Amniotic epithelial cell (primary cell): ENCODE results near the gene RBFOX2.
A peak's percentile ranks its signal among the peaks of the same experiment; 100 is the strongest.
"Not testable (repeated sequence)": the region's sequence is repeated elsewhere in the genome, so short reads cannot be mapped to it uniquely, and the experiment has no call there.

Source experiments
- DNase-seq: peaks from one replicate; pipeline ENCODE4 v3.0.0-alpha.2; 2010; ENCODE audit warnings: low read depth

Gene RBFOX2

DNA sequence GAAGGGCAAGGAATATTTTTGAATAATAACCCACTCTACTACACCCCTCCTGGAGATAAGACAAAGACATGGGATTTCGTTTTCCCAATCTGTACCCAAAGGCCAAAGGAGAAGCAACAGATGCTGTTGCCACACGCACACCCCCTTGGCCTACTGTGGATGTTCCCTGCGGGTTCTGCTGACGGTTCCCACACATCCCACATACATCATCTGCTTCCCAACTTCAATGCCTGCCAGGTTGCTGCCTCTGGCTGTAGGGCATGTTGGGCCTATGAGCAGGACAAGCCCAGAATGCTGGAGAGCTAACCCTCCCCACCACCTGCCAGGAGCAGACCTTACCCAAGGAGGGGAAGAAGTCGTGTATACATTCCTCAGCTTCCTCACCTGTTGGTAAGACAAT, 13.6 kb upstream of the RBFOX2 start:
- DNase-seq = no peak

DNA sequence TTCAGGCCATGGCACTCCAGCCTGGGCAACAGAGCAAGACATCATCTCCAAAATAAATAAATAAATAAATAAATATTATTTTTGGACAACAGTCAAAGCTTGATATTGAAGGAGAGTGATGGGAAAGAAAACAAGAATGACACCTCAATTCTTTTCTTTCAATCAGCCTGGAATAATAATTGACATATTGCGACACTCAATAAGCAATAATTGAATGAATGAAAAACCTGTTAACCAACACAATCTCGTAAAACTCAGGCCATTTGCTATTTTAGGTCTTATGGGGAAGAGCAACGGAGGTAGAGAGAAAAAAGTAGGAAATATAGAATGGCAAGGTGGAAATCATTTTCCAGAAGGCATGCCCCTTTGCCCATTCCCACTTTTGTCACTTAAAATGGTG, 10.5 kb upstream of the RBFOX2 start:
- DNase-seq = no peak

GRCh38 chr22:36037102-36037758, 8.6 kb upstream of the RBFOX2 start:
- no peak for DNase-seq

DNA sequence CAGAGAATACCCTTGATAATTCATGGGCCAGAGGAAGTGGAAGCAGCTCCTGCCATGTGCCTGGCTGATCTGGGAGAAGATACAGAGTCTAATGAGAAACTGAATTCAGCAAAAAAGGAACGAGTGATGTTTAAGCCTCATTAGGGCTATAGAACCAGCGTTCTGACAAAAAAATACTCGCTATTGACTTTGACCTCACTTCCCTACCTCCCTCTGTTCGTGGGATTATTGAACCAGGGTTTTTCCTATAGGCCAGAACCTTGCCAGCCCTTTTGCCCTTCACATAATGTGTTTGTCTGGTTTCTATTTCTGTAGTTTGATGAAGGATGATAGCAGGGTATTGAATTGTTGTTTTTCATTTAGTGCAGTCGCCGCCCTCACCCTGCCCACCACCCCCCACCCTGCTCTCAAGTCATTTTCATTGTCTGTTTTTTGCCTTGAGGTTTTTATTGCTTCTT, 7.6 kb upstream of the RBFOX2 start:
- DNase-seq = no peak

DNA sequence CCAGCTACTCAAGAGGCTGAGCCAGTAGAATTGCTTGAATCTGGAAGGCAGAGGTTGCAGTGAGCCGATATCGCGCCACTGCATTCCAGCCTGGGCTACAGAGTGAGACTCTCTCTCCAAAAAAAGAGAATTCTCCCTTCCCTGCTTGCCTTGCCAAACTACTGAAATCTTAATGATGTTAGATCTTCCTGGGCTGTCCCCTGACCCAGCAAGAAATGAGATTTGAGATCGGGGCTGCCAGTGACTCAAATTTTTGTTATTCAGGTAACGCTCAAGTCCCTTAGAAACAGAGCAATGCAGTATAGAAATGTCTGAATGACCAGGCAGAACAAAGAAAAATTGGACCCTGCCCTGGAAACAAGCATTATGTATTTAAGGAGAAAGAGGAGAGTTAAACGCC, 4.0 kb upstream of the RBFOX2 start:
- no peak for DNase-seq

GRCh38 chr22:36029406-36029755, 757 bp upstream of the RBFOX2 start:
- peak; percentile 50 for DNase-seq

GRCh38 chr22:36027935-36028645, 534 bp downstream of the RBFOX2 start:
- no peak for DNase-seq

DNA sequence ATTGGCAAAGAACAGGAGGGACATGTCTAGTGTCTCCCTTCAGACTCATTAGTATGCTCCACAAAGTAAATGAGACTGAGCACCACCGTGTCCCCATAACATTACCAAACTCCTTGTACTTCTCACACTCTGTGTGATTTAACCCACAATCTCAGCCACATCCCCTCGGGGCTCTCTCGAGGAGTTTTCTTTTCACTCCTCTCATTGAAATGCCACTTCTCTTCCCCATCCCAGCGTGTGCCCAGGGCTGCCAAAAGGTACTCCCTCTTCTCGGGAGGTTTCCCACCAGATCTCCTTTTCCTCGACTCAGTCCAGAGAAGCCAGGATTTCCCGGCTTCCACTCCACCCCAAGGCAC, 1.1 kb downstream of the RBFOX2 start:
- DNase-seq = no peak

- peak; percentile 43 for DNase-seq
Measured at GRCh38 chr22:36026741-36027140, 1.9 kb downstream of the RBFOX2 start.

GRCh38 chr22:36022697-36023096, 5.9 kb downstream of the RBFOX2 start:
- DNase-seq = no peak

- peak; percentile 84 for DNase-seq
Measured at GRCh38 chr22:36022162-36022561, 6.5 kb downstream of the RBFOX2 start.

GRCh38 chr22:36021606-36022153, 6.9 kb downstream of the RBFOX2 start:
- no peak for DNase-seq

DNA sequence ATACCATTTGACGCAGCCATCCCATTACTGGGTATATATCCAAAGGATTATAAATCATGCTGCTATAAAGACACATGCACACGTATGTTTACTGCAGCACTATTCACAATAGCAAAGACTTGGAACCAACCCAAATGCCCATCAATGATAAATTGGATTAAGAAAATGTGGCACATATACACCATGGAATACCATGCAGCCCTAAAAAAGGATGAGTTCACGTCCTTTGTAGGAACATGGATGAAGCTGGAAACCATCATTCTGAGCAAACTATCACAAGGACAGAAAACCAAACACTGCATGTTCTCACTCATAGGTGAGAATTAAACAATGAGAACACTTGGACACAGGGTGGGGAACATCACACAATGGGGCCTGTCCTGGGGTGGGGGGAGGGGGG, 7.8 kb downstream of the RBFOX2 start:
- DNase-seq = not testable (repeated sequence)

GRCh38 chr22:36017651-36018091, 11.0 kb downstream of the RBFOX2 start:
- DNase-seq = no peak

- DNase-seq = no peak
Measured at GRCh38 chr22:36016684-36017083, 11.9 kb downstream of the RBFOX2 start.

DNA sequence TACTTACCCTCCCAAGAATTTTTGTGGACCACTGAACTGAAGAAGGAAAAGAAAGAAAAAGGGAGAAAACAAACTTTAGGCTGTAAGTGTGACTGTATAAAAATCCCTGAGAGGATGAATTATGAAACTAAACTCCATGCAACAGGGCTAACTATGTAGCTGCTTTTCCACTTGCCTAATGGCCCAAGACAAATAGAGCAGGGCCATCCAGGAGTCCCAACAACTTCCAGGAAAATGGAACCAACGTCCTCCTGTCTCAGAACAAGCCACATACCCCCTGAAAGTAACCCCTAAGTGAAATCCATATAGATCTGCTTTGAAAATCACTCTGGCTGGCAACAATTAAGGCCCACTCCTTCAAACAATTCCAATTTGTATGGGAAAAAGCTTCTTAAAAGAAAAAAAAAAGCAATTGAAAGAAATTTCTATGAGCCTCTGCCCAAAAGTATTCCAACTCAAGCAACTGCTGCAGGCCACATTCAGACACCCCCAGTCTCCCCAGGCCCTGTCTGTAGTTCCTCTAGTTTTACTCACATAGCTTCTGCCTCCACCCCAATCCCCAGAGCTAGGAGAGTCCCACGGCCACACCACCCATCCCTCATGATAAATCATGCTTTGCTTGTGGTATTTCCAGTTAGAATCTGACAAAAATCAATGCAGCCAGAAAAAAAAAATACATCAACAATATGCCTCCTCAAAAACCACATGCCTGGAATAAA, 12.7 kb downstream of the RBFOX2 start:
- no peak for DNase-seq

- DNase-seq = no peak
Measured at GRCh38 chr22:36015155-36015810, 13.3 kb downstream of the RBFOX2 start.

DNA sequence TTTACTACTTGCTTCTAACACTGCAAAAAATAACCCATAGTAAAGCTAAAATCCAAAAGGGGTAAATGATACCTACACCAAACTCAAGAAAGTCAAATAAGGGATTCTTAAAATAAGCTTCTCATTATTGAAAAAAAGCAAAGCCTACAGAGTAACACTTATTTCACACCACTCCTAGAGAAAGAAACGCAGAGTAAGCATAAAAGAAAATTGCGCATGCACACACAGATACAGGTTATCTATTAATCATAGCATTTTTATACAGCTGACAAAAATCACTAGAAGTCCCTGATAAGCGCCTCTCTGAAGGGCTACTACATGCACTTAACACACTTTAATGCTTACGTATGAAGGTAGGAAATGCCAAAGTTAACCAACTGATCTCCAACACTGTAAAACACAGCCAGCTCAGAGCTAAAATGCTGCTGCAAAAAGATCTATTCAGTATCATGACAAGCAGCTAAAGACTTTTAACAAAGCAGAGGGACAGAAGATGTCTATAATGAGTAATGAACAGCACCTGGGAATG, 14.0 kb downstream of the RBFOX2 start:
- no peak for DNase-seq

- no peak for DNase-seq
Measured at GRCh38 chr22:36012332-36012731, 16.3 kb downstream of the RBFOX2 start.

GRCh38 chr22:36010882-36011281, 17.7 kb downstream of the RBFOX2 start:
- peak; percentile 92 for DNase-seq

DNA sequence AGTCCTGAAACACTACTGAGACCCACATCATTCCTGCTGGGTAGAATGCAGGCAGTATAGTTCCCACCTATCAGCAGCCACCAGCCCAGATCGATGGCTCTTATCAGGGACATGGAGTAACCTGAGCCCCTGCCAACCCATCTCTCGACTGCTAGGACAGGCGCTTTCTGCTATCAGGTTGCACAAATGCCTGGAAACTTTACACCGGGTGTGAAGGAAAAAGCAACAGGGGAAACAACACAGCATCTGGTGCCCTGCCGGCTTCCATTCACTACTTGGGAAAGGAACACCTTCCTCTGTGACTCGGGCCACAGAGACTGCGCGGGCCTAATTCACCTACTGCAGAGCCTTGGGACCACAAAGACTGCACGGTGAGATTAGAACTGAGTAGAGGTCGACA, 18.5 kb downstream of the RBFOX2 start:
- DNase-seq = no peak

- DNase-seq = peak; percentile 82
Measured at GRCh38 chr22:36009085-36009484, 19.5 kb downstream of the RBFOX2 start.
